CD4-positive, alpha-beta T cell treated with Interleukin-6 at 100 ng/mL for 8 hours (primary cell): ENCODE data around the gene TMC1.
"Not testable (repeated sequence)": the region's sequence is repeated elsewhere in the genome, so short reads cannot be mapped to it uniquely, and the experiment has no call there.

Experiments used
- DNase-seq: peaks from one replicate; pipeline ENCODE4 v3.0.0-alpha.2; 2020; ENCODE audit warnings: mixed read lengths, low spot score

Gene TMC1

DNA sequence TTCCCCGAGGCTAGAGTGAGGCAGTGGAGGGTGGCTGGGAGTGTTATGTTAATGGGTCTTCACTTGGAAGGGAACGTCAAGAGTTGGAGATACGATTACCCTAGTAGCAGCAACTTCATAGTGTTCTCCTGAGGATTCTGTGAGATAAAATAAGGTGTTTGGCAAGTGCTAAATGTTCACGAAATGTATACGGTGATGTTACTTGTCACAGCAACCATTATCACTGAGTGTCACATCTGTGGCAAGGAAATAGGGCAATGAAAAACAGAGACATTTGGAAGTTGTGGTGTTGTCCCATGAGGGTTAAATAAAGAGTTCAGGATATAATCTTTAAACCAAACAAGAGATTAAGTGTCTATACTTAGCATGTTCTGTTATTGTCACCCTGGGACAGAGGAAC is 248.1 kb downstream of the TMC1 start:
- no peak for DNase-seq

DNA sequence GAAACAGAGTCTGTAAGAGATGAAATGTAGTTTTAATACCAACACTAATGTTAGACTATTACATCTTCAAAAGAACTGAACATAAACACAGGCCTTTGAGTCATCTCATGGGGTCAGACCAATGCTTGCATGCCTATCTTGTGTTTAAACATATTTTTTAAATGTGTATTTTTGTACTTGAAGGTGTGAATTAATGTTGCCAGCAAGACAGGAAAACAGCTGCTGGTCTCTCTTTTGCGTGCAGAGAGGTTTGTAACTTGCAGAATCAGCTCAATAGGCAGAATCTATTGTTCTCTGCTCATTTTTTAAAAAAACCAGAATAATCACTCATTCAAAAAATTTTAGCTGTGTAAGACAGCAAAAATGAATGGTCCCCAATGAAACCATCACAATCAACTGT is 251.3 kb downstream of the TMC1 start:
- no peak for DNase-seq

DNA sequence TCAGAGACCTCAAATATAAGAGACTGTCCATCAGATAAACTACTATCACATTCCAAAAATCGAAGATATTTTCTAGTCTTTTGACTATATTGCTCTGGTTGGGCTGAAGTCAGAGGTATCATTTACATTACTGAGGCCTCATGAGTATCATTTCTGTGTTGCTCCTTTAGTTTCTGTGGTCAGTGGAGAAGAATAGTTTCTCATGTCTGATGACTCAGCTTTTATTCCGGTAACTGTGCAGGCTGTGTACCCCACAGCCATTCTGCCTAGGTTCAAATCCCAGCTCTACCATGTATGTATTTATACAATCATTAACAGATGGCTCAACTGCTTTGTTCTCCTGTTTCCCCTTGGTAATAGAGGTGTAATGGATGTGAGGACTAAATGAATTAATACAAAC is 252.2 kb downstream of the TMC1 start:
- DNase-seq, result no peak

DNA sequence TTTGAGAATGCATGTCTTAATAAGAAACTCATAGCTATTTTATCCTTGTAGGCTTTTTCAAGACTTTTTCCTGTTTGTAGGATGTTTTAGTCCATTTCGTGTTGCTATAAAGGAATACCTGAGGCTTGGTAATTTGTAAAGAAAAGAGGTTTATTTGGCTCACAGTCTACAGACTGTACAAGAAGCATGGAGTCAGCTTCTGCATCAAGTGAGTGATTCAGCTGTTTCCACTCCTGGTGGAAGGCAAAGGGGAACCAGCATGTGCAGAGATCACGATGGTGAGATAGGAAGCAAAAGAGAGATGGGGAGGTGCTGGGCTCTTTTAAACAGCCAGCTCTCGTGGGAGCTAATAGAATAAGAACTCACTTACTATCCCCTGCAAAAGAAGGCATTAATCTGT is 254.2 kb downstream of the TMC1 start:
- no peak for DNase-seq

DNA sequence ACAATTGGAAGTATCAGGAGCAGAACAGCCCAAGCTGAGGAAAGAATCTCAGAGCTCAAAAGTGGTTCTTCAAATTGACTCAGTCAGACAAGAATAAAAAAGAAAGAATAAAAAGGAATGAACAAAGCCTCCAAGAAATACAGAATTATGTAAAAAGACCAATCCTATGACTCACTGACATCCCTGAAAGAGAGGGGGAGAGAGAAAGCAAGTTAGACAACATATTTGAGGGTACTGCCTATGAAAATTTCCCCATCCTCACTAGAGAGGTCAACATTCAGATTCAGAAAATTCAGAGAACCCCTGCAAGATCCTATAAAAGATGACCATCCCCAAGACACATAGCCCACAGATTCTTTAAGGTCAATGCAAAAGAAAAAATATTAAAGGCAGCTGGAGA is 258.2 kb downstream of the TMC1 start:
- DNase-seq, result no peak

DNA sequence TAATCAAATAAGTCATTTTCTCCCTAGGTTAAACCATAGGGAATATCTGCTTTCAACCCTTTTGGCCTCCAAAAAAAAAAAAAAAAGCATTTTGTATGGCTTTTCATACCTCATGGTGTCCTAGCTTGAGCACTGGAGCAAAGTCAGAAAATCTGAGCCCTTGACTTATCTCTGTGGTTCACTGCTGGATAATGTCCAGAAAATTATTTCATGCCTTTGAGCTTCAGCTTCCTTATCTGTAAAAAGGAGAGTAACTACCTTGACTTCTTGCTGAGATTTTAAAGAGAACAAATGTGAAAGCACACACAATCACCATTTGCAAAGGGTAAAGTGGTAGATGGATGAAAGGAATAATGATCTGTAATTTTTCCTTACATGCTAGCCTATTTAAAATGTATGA is 265.5 kb downstream of the TMC1 start:
- no peak for DNase-seq

DNA sequence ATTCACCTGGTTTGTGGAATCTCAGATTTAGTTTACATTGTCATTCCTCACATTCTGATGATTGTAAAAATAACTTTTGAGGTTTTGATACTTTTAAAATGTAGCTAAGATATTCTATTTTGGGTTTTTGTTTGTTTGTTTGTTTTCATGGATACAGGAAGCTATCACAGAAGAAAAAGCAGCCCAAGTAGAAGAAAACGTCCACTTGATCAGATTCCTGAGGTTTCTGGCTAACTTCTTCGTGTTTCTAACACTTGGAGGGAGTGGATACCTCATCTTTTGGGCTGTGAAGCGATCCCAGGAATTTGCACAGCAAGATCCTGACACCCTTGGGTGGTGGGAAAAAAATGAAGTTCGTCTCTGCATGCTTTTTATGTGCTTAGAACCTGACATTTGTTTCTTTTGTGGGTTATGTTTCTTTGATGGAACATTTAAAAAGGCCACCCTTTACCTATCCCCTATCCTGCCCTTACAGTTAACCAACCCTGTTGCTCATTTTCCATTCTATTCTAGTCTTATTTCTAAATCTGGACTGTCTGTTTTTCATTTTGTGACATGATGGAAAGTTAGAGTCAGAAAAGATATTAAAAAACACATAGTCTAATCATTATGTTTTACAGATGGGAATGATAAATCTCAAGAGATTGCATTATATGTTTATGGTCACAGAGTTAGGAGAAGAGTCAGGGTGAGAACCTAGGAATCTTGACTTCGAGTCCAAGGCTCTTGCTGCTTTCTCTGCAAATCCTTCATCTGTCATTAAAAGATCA is 267.7 kb downstream of the TMC1 start:
- no peak for DNase-seq

DNA sequence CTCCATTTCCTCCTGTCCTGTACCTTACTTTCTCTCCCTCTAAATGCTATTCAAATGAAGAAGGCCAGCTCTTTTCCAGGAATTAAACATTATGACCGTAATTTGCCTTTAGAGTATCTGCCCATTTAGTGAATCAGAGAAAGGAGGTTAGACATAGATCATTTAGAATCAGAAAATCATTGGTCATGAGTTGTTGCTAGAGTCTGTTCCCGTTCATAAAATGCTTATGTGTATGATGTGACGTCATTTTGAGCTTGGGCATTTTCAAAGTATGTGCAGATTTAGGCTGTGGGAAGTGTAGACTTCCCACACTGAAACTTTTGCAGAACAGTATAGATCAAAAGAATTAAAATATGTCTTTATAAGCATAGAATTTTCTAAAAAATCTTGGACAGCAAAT is 268.5 kb downstream of the TMC1 start:
- no peak for DNase-seq

DNA sequence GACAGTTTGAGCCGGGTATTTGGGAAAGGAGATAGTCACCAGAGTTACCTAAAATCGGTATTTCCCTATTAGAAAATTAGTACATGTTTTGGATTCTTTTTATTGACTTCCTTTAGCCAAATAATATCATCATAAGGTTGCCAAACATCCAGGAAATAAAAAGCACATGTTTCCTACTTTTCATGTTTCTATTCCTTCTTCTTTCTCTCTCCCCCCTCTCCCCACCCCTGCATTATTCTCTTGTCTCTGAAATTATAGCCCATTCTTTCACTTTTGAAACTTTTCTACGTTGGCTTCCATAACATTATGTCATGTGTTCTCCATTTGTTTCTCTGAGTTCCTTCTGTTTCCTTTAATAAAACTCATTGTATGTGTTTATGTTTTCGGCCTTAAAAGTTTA is 269.6 kb downstream of the TMC1 start:
- DNase-seq, result no peak

DNA sequence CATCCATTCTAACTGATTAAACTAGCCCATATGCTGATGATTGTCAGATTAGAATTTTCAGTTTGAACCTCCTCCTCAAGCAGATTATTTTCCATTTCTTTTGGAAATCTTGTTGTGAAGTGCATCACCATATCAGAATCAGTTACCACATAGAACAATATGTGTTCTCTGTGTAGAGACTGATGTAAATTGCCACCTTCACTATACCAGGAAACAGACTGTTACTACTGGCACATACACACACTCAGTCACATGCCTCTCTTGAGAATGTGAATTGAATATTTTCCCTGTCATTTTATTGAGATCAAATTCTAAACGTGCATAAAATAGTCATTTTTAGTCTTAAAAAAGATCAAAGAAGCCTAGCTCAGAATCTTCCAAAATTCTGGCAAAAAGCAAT is 270.0 kb downstream of the TMC1 start:
- DNase-seq, result no peak

DNA sequence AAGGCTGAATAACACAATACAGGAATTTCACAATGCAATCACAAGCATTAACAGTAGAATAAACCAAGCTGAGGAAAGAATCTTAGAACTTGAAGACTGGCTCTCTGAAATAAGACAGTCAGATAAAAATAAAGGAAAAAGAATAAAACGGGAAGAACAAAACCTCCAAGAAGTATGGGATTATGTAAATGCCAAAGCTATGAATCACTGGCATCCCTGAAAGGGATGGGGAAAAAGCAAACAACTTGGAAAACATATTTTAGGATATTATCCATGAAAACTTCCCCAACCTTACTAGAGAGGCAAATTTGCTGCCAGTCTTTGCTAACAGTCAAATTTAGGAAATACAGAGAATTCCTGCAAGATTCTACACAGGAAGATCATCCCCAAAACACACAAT is 273.5 kb downstream of the TMC1 start:
- no peak for DNase-seq

DNA sequence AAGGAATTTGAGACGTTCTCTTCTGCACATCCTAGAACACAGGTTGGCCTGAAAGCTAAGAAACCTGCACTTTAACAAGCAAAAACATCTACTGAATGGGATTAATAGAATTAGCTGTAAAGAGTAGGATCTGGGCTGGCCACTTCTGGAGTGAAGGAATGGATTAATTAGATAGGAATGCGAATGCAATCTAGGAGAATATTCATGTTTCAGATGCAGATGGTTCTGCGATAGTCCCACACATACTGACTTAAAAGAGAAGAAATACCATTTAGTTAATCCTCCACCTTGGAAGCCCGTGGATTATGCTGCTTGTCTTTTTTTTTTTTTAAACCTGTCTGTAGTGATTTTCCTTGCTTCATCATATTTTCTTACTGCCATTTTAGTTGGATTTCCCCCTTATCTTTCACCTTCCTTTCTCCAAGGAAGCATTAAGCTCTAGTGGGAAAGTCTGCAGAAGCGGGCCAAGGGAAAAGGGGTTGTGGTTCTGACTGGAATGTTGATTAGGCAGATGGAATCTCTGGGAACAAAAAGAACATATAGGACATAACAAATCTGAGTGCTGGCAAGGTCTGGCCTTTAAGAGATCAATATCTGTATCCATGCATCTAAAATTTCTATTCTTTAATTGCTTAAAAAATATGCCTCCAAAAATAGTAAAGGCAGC is 279.1 kb downstream of the TMC1 start:
- no peak for DNase-seq

DNA sequence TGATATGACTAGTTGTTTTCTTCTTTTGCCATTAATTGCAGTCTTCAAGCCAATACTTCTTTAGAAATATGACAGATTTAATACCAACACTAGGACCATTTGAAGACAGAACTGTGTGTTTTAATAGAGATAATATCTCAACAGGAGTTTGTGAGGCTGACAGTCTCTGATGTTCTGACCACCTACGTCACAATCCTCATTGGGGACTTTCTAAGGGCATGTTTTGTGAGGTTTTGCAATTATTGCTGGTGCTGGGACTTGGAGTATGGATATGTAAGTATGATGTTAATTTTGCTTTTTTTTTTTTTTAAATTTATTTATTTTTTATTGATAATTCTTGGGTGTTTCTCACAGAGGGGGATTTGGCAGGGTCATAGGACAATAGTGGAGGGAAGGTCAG is 283.8 kb downstream of the TMC1 start:
- no peak for DNase-seq

DNA sequence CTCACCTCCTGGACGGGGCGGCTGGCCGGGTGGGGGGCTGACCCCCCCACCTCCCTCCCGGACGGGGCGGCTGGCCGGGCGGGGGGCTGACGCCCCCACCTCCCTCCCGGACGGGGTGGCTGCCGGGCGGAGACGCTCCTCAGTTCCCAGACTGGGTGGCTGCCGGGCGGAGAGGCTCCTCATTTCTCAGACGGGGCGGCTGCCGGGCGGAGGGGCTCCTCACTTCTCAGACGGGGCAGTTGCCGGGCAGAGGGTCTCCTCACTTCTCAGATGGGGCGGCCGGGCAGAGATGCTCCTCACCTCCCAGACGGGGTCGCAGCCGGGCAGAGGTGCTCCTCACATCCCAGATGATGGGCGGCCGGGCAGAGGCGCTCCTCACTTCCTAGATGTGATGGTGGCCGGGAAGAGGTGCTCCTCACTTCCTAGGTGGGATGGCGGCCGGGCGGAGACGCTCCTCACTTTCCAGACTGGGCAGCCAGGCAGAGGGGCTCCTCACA is 285.0 kb downstream of the TMC1 start:
- not testable (repeated sequence) for DNase-seq

DNA sequence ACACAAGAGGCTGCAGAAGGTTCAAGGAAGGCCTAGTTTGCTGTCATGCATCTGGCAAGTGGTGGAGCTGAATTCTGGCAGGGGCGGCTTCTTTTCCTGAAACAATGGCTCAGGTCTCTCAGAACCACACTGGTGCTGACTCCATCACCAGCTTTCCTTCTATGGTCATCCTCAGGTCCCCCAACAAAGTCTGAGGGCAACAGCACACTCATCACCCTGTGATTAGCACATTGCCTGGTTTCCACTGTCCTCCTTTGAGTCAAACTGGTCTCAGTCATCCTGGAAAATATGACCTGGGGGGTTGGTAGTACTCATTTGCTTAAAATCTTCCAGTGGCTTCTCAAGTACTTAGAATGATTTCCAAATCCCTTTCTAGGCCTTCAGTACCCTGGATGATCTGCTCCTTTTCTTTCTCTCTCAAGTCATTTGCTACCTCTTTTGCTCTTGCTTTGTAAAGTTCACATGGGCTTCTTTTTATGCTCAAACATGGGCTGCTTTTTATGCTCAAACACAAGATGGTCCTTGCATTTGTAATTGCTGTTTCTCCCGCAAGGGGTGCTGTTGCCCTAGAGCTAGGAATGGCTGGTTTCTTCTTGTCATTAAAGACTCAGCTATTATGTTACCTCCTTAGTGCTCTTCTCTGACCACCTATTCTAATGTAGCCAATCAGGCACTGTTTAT is 286.5 kb downstream of the TMC1 start:
- DNase-seq, result no peak

DNA sequence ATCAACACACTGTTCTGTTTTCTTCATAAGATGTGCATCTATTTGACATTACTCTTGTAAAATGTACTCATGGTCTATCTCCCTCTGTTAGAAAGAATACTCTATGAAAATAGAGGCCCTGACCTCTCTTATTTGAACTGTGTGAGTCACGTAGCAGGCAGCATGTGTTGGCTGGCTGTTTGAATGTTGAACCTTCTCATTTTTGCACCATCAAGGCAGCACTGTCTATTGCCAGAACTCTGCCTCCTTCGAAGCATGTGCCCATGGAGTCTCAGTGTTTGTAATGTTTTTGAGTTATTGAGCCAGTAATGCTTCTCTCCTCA is 287.0 kb downstream of the TMC1 start:
- DNase-seq, result no peak

DNA sequence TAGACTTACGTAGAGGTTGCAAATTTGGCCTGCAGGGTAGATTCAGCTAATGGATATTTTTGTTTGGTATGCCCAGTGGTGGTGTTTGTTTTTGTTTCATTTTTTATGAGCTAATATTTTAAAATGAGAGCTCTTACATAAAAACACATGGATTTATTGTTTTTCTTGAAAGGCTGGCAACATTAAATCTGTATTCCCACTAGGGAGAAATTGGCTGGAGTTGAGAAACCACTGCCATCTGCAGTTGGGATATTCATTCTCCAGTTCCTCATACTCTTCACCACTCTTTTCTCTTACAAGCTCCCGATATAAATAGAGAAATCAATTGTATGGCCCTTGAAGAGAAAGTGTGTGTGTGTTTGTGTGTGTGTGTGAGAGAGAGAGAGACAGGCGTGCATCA is 288.2 kb downstream of the TMC1 start:
- DNase-seq, result no peak

DNA sequence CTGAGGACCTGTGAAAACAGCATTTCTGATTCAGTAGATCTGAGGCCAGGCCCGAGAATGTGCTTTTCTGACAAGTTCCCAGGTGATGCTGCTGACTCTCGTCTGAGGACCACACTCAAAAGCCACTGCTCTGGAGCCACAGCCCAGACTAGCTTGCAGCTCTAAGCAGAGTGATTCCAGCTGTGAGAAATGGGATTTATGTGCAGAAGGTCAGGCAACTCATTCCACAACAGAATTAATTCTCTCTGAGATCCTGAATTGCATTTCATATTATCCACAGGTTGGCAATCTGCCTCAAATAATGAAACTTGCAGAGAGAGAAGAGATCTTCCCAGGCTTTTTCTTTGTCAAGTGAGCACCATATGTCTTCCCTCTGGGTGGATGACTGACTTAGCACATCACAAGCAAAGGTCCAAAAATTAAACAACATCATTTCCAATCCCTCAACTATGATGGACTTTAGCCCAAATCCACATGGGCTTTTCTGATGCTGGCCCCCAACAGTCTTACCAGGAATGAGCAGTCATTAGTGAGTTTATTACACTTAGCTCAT is 291.2 kb downstream of the TMC1 start:
- no peak for DNase-seq

DNA sequence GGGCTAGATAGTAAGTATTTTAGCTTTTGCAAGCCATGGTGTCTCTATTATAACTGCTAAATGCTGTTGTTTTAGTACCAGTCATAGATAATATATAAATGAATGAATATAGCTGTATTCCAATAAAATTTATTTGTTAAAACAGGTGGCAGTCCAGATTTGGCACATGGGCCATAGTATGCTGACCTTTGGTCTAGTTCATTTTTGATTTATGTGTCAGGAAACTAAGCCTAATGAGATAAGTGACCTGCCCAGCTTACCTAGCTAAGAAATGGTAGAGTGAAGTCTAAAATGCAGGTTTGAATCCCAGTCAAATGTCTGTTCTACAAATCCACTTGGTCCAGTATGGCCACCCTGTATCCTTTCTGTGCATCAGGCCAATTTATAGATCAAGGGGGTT is 292.1 kb downstream of the TMC1 start:
- DNase-seq, result no peak

DNA sequence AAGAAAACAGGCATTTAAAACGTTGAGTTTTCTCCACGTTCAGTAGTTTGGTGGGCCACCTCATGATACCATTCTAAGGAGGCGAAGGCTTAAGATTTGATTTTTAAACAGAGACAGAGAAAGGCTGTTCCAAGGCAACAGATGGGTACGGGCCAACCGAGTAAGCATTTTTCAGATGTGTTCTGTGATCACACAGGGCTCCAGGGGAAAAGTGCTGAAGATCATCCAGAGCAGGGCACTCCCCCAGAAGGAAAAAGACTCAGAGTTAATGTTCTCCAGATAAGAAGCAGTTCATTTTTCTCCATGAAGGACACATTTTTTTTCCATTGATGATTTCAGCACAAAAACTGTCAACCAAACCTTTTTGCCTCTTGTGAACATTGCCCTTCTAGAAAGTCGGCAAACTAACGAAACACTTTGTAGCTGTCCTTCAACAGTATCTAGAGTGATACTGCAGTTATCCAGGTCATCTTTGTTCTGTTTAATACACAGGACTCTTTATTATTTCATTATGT is 292.7 kb downstream of the TMC1 start:
- no peak for DNase-seq

DNA sequence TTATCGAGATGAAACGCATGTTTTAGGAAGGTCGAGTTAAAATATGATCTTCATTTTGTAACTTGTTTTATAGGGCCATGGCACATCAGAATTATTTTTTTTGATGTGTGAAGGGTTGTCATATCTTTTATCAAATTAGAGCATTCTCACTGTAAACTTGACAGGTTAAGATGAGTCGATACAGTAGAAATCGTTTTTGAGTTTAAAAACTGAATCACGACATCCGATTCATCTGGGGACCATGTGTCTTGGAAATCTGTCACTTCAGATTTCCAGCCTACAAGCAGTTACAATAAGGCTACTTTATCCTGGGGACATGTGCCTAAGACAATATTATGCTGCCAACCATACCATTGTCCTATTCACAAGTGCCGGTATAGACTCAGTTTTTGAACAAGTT is 295.3 kb downstream of the TMC1 start:
- no peak for DNase-seq

DNA sequence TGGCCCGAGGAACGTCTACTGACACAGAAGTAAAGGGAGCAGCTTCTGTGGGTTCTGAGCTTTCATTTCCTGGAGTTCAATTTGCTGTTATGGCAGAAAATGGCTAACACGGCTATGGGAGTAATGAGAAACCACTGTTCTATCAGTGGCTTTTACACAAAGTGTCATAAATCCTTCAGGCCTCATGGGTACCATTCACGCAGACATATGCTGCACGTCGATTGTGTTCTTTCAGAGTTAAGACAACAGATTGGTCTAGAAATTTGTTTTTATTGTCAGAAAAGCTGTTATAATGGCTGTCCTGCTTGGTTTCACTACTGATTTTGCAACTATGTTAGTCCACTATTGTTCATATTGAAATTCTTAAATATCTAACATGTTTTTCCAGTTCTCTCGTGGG is 296.0 kb downstream of the TMC1 start:
- no peak for DNase-seq

DNA sequence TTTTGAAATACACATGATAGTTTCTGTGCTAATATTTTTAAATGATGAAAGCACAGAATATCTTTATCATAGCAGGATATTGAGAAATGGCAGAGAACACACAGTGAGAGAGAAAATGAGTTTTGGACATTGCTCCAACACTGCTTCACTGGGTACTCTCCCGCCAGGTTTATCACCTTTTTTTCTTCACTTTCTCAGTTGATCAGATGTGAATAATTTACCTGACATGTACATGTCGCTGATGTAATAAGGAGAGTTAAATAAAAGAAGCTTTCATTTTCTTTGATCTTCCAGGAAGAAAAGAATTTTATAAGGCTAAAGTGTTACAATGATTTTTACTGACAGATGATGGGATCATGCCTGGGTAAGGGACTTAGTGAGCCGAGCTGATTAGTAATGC is 297.0 kb downstream of the TMC1 start:
- DNase-seq, result no peak
